Activated CD4-positive, CD25-positive, alpha-beta regulatory T cell treated with anti-CD3 and anti-CD28 coated beads, Interleukin-2, amount 50 U/mL, for 24 hours (primary cell): ENCODE data around the gene PTGER1.

Source experiments
- ATAC-seq, 2 donors: fragments of 150-1000 bp; cut with Tn5 transposase; one replicate each; pipeline ENCODE4 v1.10.0; 2021; ENCODE audit warnings: mild to moderate bottlenecking in 1 of 2, moderate library complexity in 1 of 2

The PTGER1 gene

DNA sequence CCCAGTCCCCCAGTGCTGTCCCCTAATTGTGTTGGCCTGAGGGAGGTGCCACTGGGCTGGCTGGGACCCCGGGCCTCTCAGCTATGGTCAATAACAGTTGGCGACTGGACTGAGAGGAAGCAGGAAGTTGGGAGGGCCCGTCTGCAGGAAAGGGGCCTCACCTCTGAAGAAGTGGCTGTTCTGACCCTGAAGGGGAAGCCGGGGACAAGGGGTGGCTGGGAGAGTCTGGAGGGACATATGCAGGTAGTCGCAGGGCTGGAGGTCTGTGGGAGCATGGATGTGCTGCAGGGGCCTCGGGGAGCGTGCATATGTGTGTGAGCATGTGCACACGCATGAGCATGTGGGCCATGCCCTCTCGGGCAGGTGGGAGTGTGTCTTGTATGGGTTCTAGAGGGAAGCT is 36.1 kb downstream of the PTGER1 start:
- ATAC-seq, result no peak

DNA sequence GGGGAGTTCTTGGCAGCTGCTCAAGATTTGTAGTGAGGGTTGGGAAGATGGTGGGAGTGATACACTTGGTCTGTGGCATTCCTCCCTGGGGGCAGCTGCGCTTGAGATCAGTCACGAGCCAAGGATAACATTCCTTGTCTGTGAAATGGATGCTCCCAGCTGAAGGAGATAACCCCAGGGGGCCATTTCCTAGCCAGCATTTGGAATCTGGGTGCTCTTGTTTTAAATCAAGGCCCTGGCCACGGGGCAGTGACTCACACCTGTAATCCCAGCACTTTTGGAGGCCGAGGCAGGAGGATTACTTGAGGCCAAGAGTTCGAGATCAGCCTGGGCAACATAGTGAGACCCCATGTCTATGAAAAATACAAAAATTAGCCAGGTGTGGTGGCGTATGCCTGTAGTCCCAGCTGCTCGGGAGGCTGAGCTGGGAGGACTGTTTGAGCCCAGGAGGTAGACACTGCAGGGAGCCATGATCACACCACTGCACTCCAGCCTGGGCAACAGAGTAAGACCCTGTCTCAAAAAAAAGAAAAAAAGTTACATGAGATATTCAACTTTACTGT is 37.5 kb downstream of the PTGER1 start:
- no peak for ATAC-seq

DNA sequence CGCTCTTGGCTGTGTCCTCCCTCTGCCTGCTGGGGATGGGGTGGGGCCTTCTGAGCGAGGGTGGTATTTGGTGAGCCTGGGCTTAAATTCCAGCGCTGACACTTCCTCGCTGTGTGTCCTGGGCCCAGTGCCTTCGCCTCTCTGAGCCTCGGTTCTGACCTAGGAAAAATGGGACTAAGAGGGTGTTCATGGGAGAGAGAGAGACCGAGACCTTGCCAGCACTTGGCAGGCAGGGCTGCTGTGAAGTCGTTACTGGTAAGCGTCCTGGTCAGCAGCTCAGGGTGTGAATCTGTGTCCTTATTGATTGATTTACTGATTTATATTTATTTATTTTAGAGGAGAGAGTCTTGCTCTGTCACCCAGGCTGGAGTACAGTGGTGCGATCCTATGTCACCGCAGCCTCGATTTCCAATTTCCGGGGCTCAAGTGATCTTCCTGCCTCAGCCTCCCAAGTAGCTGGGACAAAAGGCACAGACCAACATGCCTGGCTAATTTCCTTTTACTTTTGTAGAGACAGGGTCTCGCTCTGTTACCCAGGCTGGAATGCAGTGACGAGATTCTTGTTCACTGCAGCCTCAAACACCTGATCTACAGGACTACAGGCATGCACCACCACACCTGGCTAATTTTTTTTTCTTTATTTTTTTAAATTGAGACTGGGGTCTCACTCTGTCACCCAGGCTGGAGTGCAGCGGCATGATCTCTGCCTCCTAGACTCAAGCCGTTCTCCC is 39.7 kb downstream of the PTGER1 start:
- no peak for ATAC-seq

DNA sequence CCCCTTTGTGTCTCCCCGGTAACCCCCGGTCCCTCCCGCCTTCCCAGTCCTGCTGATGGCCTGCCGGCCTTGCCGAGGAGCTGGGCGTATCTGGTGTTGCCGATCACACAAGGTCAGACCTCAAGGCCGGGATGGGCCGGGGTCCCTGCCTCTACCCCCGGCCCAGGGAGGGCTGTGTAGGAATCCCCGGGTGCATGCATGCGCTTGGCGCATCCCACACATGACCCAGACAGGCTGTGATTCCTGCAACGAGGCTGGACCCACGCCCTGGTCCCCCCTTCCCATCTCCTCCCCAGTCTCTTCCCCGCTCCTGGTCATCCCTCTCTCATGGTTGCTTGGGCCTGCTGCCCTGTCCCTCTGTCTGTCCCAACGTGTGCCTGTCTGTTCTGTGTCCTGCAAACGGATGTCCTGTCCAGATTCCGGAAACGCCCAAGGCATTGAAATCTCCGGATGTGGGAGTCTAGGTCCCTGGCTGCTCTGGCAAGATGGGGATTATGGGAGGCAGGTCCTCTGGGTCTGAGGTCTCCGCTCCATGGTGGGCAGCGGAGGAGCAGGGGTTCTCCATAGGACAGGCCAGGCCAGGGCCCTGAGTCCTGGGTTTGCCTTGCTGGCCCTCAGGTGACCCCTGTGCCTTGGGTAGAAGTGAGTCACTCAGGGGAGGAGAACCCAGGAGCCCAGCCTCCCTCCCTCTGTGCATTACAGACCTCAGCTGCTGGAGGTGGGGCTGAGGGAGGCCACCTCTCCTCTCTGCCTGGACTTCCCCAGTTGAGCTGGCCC is 40.4 kb downstream of the PTGER1 start:
- peak; percentile 66 to 76 for ATAC-seq

DNA sequence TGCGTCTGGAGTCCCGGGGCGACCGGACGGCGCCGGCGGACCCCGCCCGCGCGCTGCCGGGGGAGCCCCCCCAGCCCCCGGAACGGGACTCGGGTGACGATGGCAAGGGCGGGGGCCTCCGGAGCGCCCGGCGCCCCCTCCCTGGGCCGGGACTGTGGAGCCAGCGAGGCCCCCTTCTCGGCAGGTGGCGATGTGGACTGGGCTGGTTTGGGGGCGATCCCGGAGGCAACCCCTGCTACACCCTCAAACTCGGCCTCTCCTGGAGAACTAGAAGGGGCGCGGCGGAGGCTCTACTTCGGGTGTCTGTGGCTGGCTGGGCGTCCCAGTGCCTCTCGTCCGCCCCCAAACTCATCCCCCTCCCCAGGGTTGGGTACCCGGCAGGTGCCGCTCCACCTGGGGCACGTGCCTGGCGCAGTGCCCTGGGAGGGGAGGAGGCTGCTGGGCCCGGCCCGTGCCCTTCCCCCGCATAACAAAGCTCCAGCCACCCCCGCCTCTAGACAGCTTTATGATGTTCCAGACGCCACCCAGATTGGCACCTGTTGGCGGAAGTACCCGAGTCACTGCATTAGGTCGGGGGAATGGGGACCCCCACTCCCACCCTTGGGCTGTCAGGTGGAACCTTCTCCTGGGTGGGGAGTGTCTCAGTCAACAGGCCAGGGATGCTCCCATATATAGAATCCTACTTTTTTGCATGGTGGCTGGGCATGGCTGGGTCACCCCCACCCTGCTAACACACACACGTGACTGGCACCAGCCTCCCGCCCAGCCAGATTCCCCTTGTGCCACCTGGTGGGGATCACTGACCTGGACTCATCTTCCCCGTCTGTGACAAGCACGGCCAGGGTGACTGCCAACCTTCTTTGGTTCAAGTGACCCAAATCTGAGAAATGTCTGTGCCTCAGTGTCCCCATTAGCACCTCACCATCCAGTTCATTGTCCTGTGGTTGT is 41.3 kb downstream of the PTGER1 start:
- peak; percentile 40 to 48 for ATAC-seq

DNA sequence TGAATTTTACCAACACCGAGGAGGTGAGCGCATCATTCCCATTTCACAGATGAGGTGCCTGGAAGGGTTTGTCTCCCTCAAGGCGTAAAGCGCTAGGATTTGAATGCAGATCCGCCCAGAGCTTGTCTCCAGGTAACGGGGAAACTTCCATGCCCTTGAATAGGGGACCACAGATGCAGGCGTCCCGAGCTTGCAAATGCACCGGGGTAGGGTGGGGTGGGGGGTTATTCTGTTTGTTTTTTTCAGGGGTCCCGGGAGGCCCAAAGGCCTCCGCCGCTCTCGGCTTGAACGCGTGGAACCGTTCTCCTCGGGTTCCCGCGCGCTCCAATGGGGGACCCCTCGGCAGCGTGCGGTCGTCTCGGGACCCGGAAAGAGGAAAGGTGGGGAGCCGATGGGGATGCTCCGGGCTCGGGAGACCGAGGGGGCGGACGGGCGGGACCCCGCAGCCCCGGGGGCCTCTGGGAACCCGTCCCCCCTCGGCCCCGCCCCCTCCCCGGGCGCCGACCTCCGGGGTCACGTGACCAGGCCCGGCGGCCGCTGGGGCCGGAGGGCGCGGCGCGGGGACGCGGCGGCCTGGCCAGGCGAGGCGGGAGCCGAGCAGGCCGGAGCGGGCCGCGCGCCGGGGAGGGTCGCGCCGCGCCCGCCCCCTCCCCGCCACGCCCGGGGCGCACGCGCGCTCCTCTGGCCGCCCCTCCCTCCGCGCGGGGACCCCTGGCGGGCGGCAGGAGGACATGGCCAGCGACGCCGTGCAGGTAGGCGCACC is 42.2 kb downstream of the PTGER1 start, which contains the start of gene PKN1:
Gene PKN1 (plus strand): TSS at position 516 of the 763 bp plus-strand sequence. CDS start 216 bp downstream, at position 732.
- peak; percentile 27 to 43 for ATAC-seq

DNA sequence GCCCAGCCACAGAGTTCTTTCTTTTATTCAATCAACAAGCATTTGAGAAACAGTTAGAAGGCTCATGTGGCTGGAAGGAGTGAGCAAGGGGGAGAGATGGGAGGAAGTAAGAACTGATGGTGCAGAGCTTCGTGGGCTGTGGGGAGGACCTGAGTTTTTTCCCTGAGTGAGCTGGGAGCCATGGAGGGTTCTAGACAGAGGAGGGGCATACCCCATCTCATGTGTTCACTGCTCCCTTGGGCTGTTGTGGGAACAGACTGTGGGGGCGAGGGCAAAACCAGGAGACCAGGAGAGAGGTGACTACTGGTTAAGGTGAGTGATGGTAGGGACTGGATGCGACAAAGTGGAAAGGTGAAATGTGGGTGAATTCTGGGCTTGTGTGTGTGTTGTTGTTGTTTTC is 44.4 kb downstream of the PTGER1 start:
- no peak for ATAC-seq

DNA sequence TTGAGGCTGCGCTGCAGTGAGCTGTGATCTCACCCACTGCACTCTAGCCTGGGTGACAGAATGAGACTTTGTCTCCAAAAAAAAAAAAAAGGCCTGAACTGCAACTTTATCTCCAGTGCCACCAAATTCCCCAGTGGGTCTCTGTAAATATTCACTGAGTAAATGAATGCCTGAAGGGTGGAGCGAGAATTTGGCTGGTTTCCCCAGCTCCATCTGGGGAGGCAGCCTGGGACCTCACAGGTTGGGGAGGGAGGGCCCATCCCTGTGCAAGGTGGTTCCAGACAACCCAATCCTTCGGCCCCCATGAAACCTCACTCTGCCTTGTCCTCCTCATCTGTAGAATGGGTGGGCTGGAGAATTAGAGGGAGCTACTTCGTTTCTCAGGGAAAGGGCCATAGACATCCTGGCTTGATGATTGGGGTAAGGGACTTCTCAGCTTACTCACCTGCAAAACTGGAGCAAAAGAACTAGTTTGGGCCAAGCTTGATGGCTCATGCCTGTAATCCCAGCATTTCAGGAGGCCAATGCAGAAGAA is 46.2 kb downstream of the PTGER1 start:
- ATAC-seq, result no peak

DNA sequence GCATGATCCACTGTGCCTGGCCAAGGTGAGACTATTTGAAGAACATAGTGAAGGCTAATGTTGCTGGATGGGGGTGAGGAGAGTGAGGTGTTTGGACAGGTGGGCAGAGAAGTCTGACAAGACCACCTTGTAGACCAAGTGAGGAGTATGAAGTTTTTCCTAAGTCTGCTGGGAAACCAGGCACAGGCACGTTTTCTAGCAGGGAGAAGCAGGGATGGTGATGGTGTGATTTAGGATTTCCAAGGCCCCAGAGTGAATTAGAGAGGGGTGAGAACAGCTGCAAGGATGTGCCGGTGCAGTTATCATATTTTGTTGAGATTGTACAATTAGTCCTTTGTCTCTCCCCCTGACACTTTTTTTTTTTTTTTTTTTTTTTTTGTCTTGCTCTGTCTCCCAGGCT is 47.7 kb downstream of the PTGER1 start:
- no peak for ATAC-seq

DNA sequence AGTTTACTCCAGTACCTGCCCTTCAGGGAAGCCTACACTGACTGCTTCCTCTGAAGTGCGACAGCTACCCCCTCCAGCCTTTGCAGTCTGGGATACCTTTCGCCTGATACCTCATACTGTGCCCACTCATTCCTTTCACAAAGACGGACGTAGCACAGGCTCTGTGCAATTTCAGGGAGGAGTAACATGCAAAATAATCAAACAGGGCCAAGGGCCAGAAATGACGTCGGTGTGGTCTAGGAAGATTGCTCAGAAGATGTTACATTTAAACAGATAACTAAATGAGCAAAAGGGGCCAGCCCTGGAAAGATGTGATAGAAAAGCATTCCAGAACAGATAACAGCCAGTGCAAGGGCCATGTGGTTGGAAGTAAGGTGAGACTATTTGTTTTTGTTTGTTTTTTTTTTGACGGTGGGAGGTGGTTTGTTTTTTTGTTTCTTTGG is 49.4 kb downstream of the PTGER1 start:
- no peak for ATAC-seq
